ENCODE data around the gene MYO18A. TPM values are rescaled to one million over a fixed set of nuclear protein-coding genes. Genes with fewer than 3 reads are reported as not detected.
"Not testable (repeated sequence)": the region's sequence is repeated elsewhere in the genome, so short reads cannot be mapped to it uniquely, and the experiment has no call there.

The MYO18A gene
- total RNA-seq, 2 experiments from 2014 or later, result 27.5 to 29.6 TPM

DNA sequence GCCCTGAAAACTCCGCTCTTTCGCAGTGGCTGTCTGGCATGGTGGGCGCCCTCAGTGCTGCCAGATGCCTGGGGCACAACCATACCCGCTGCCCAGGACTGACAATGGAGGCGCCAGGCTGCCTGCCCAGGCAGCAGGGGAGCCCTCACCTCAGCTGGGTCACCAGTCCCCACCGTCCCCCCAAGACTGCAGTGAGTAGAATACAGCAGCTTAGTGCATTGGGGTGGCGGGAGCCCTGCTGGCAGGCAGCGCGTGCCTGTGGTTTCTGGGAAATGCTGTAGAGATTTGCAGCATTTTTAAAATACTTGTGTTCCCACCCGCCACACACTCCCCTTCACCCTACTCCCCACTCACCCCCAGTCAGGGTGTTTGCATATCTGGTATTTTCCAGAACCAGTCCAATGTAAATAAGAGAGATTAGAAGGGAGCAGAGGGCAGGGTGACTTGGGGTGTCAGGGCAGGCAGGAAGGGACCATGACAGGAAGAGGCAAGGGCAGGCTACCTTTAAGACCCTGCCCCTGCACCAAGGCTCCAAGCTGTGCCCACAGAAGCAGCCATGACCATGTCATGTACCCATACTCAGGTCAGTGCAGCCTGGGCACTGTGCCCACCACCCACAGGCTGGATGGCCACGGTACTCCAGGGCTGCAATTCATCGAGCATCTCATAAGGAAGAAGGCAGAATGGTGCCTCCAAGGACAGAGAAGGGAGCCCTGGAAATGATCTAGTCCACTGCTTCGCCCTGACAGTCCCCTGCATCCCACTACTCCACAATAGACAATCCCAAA lies 21.5 kb downstream of the MYO18A start:
- ChIA-PET POLR2A (no interaction called here), CTCF (interaction anchor here (1.5 to 1.7 kb wide), 2 partner anchors 10 to 22 kb away, joined by 4 to 6 read pairs; no protein-coding TSS in a partner anchor)

DNA sequence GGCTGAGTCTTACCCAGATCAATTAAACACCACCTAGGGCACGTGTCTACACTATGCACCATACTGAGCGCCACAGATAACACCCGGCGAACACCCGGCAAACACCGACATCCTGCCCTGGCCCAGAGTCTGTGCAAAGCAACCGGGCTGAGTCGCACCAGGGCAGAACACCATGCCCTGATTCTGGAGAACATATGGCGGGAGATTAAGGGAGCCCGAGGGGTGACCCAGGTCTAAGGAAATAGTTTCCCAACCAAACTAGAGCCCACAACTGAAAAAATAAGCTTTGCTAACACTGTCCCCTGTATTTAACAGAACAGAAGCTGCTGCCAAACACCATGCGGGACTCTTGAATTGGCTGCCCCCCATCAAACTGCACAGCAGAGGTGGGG lies 22.1 kb downstream of the MYO18A start:
- ChIA-PET POLR2A (no interaction called here), CTCF (interaction anchor here (1.7 kb wide), 1 partner anchor 23 kb away, joined by 4 read pairs; no protein-coding TSS in a partner anchor)

DNA sequence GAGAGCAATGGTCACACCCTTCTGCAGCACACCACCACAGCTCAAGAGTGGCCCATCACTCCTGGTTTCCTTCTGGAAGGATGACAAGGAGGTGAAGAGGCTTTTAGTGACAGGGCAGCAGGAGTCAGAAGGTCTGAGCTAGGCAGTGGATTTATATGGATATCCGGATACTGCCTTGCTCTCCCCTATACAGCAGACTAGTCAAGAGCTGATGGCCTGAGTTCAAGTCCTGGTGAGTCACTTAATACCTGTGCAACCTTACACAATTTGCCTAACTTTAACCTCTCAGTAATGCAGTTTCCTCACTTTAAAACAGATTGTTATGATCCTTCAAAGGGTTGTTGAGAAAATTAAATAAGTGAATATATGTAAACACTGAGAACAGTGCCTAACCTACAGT lies 22.9 kb downstream of the MYO18A start:
- POLR2A ChIA-PET, result no interaction called here
- CTCF ChIA-PET, result interaction anchor here (0.9 to 1.2 kb wide), 2 partner anchors 21 to 22 kb away, joined by 3 read pairs; no protein-coding TSS in a partner anchor

DNA sequence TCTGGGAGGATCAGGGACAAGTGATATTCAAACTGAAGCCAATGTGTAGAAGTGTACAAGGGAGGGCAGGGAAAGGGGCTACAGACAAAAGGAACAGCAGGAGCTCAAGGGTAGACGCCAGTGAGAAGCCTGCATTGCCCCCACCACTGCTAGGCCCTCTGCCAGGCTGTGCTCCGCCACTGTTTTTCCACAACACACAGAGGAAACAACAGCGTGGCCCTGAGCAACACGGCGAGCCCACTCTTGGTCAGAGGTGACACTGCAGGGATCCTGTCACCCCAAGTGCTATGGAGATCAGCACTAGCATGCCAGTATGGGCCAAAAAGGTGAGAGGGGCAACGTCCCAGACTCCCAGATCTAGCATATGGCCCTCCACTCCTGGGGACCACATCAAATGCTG lies 23.4 kb downstream of the MYO18A start:
- ChIA-PET CTCF (interaction anchor here (0.5 to 3.0 kb wide), 4 partner anchors 10 to 930 kb away, joined by 3 to 13 read pairs (median 3); no protein-coding TSS in a partner anchor), POLR2A (interaction anchor here (0.6 kb wide), 1 partner anchor 23 kb away, joined by 3 read pairs; the partner anchor contains the start of gene MYO18A)

DNA sequence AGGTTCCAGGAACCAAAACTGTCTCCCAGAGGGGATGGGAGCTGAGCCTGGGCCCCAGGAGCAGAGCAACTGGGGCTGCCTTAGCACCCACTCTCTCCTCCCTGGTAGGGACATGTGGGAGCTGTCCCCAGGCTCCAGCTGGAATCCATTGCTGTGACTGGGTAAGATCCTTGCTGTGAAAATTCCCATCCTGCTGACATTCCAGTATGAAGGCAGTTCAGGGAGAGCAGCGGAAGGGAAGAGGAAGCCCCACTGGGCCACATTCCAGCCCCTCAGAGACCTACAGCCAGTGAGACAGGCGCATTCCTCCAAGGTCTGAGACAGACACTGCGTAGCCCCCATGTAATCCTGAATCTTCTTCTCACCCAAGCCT lies 24.2 kb downstream of the MYO18A start:
- POLR2A ChIA-PET, result interaction anchor here (0.6 to 0.7 kb wide), 2 partner anchors 24 to 104 kb away, joined by 3 read pairs; partner anchors contain the start of gene MYO18A
- CTCF ChIA-PET, result interaction anchor here (1.1 to 3.0 kb wide), 5 partner anchors 10 to 64 kb away, joined by 3 to 15 read pairs (median 6); partner anchors contain the start of gene MYO18A

DNA sequence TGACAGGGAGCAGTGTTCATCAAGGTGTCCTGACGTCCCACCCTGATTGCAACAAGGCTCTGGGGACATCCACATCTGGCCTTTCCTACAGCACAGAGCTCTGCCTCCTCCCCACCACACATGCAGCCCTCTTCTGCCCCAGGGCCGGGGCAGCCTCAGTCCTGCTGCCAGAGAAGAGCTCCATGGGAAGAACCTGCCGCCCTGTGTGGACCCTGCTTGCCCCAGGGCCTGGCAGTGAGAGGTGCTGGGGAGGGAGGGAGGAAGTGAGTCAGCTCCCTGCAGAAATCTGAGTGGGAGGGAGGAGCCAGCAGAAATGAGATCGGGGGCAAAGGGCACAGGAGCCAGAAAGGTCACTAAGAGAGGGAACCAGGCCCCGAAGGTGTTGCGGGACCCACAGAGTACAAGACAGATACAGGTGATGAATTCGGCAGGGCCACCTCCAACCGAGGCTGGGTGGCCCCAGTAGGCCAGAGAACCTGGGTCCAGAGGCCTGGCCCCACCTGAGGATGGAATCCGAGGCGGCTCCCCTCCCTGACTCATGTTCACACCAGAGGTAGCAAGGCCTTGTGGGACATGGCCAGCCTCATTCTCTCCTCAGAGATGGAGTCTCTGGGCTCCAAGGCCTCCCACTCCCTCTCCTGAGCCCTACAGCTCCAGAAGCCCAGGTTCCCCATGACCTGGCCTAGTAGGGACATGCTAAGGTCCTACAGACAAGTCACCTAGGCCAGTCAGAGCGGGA lies 24.8 kb downstream of the MYO18A start:
- CTCF ChIA-PET, result interaction anchor here (0.6 to 3.0 kb wide), 6 partner anchors 9 to 587 kb away, joined by 3 to 15 read pairs (median 5); partner anchors contain the start of gene MYO18A
- POLR2A ChIA-PET, result interaction anchor here (0.7 to 1.0 kb wide), 2 partner anchors 25 to 104 kb away, joined by 3 read pairs; partner anchors contain the start of gene MYO18A

DNA sequence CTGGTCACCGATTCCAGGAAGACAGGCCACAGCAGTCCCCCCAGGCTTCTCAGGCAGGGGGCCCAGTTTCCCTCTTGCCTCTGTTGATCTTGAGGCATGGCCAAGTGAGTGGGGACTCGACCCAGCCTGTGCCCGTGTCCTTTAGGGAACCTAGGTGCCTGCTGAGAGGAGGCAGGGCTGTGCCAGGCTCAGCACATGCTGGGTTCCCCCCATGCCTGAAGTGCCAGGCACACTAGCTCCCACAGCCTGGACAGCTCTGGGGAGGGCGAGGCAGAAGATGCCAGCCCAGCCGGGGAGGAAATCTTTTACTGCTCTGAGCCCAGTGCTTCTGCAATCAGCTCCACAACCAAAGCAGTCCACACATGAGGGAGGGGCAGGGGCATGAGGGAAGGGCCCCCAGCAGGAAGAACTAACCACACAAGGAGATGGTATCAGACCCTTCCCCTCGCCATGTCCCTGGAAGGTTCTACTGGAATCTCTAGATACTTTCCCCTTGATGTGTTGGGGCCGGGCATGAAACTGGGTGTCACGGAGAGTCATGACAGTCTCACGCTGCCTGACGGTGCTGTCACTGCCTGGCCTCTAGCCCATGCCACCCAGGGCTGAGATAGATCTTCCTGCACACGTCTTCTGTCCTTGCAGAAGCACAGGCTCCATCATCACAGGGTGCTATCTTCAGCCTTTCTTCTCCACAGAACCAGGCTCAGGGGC lies 25.5 kb downstream of the MYO18A start:
- CTCF ChIA-PET, result interaction anchor here (1.1 to 3.0 kb wide), 5 partner anchors 8 to 65 kb away, joined by 3 to 15 read pairs (median 6); partner anchors contain the start of gene MYO18A
- POLR2A ChIA-PET, result interaction anchor here (1.0 kb wide), 1 partner anchor 25 kb away, joined by 3 read pairs; the partner anchor contains the start of gene MYO18A

DNA sequence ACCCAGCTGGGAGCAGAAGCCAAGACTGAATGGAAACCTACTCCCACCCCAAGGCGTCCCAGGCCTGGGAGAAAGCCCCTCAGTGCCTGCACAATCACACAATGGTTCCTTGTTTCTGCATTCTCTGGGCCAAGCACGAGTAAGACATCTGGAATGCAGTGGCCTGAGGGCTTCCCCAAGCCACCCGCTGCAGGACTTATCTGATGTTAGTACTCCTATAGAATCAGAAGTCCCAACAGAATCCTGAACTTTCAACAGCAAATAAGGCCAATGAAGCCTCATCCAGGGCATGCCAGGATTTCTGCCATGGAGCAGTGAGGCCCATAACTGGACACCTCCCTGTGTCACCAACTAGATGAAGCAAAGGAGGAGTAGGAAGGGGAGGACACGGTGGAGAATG lies 28.6 kb downstream of the MYO18A start:
- POLR2A ChIA-PET, result no interaction called here
- CTCF ChIA-PET, result interaction anchor here (1.4 to 25.8 kb wide), 2 partner anchors 32 to 69 kb away, joined by 4 to 405 read pairs; no protein-coding TSS in a partner anchor

DNA sequence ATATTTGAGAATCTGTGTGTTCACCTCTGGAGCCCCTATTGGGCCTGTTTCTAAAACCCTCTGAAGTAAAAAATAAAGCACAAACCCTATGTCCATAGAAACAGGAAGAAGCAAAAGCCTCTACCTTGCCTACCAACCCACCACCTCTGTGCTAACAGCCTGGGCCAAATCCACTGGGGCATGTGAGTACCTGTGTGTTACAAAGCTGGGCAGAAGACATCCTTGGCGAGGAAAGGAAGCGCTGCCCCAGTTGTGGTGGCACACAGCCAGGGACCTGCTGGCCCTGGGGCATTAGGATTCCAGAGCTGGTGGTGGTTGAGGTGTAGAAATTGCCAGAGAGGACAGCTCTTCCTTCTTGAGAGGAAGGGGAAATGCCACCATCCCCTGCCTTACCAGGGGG lies 30.0 kb downstream of the MYO18A start:
- POLR2A ChIA-PET, result interaction anchor here (0.5 to 1.9 kb wide), 2 partner anchors 10 to 611 kb away, joined by 3 to 11 read pairs; no protein-coding TSS in a partner anchor
- CTCF ChIA-PET, result interaction anchor here (0.9 to 25.8 kb wide), 8 partner anchors 13 to 141 kb away, joined by 3 to 405 read pairs (median 10); partner anchors contain the start of gene MYO18A

DNA sequence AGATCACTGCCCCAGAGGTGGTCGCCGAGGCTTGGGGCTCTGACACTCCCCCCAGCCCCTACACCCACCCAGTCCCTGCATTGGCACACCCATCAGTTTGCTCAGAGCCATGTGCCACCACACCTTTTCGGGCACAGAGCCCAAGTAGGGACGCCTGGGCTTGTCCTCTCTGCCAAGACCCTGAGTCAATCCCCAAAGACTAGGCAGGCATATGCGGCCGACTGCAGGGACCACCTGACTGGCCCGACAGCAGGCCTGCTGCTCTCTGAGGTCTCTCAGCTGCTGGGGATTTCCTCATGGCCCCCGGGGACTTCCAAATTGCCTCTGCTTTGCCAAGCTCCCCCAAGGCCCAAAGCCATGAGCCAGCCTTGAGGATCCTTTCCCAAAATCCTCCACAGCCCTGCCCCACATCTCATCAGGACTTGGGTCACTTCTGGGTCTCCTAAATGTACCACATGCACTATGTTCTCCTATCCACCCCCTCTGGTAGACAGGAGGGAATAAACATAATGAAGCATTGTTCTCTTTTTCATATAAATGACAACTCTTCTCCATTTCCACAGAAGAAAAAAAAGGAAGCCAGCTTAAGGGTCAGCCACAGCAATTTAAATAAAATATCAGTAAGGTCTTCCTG lies 30.6 kb downstream of the MYO18A start:
- CTCF ChIA-PET, result interaction anchor here (0.7 to 25.8 kb wide), 21 partner anchors 10 to 196 kb away, joined by 3 to 405 read pairs (median 6); partner anchors contain the start of gene MYO18A
- POLR2A ChIA-PET, result interaction anchor here (1.2 to 1.9 kb wide), 4 partner anchors 10 to 30 kb away, joined by 5 to 11 read pairs (median 10); partner anchors contain the start of gene MYO18A

DNA sequence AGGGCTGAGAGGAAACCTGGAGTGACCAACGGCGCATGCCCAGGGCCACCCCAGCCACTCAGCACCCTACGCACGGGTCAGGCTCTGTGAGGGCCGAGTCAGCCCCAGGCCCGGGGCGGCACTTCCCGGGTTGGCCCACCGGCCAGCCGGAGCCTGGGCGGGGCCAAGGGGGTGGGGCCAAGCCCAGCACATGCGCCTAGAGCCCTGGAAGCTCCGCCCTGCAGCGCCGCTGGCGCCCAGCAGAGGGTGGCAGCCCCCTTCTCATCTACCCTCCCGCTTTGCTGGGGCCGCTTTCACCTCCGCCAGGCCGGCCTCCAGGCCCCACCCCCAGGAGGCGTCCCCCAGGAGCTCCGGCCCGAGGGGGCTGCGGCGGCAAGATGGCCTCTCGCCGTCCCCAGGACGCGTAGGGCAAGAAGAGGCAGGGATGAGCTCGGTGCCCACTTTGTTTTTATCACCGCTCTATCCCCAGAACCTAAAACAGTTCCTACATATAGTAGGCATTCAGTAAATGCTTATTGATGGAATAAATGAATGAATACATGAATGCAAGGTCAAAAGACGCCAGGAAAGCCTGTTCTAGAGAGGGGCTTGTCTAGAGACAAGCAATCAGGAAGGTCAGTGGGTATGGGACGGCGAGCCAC lies 31.3 kb downstream of the MYO18A start:
- CTCF ChIA-PET, result interaction anchor here (0.6 to 25.8 kb wide), 23 partner anchors 9 to 427 kb away, joined by 3 to 405 read pairs (median 6); partner anchors contain the start of gene MYO18A
- POLR2A ChIA-PET, result interaction anchor here (0.6 to 1.9 kb wide), 5 partner anchors 9 to 144 kb away, joined by 3 to 11 read pairs (median 8); partner anchors contain the start of gene MYO18A

DNA sequence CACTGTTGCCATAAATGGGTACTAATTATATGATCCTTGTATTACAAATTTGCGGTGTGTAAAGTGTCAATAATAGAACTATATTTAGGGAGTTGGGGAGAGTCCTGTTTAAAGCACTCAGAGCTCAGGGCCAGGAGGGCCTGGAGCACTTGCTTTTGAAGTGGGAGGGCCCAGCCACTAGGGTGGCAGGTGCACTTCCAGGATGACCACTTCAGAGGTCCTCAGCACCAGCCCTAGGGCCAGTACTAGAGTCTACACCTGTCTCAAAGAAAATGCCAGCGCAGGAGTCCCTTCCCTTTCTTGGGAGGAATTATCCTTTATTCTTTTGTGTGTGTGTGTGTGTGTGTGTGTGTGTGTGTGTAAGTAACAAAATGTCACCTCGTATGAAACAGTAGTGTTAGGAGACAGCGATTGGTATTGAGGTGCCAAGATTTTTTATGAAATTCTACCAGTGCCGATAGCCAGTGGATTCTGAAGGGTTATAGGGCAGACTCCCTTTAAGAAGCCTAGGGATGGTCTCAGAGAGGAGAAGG lies 31.9 kb downstream of the MYO18A start:
- CTCF ChIA-PET, result interaction anchor here (0.6 to 25.8 kb wide), 23 partner anchors 9 to 427 kb away, joined by 3 to 405 read pairs (median 6); partner anchors contain the start of gene MYO18A
- POLR2A ChIA-PET, result interaction anchor here (0.6 to 1.9 kb wide), 7 partner anchors 8 to 145 kb away, joined by 3 to 11 read pairs (median 7); partner anchors contain the start of gene MYO18A

DNA sequence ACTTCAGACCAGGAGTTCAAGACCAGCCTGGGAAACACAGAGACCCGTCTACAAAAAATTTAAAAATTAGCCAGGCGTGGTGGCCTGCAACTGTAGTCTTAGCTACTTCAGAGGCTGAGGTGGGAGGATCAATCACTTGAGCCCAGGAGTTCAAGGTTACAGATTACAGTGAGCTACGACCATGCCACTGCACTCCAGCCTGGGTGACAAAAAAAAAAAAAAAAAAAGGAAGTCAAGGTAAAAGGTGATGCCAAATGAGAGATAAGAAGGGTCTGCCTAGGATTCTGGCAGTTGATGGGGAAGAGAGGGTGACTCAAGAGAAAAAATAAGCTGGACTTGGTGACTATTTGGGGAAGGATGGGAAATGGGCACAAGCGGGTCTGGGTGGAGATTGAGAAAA lies 32.5 kb downstream of the MYO18A start:
- ChIA-PET POLR2A (interaction anchor here (0.7 to 1.6 kb wide), 3 partner anchors 10 to 24 kb away, joined by 3 to 7 read pairs (median 5); no protein-coding TSS in a partner anchor), CTCF (interaction anchor here (0.6 to 25.8 kb wide), 11 partner anchors 8 to 426 kb away, joined by 3 to 405 read pairs (median 9); partner anchors contain the start of gene MYO18A)

DNA sequence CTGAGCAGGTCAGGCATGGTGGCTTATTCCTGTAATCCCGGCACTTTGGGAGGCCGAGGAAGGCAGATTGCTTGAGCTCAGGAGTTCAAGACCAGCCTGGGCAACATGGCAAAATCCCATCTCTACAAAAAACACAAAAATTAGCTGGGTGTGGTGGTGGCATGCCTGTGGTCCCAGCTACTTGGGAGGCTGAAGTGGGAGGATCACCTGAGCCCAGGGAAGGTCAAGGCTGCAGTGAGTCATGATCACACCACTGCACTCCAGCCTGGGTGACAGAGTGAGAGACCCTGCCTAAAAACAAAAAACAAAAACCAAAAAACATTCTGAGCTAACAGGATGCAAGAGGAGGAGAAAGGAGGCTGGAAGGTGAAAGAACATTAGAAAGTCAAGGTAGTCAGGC lies 33.0 kb downstream of the MYO18A start:
- POLR2A ChIA-PET, result not testable (repeated sequence)
- CTCF ChIA-PET, result interaction anchor here (2.4 to 25.8 kb wide), 6 partner anchors 7 to 110 kb away, joined by 9 to 405 read pairs (median 40); partner anchors contain the start of gene MYO18A

DNA sequence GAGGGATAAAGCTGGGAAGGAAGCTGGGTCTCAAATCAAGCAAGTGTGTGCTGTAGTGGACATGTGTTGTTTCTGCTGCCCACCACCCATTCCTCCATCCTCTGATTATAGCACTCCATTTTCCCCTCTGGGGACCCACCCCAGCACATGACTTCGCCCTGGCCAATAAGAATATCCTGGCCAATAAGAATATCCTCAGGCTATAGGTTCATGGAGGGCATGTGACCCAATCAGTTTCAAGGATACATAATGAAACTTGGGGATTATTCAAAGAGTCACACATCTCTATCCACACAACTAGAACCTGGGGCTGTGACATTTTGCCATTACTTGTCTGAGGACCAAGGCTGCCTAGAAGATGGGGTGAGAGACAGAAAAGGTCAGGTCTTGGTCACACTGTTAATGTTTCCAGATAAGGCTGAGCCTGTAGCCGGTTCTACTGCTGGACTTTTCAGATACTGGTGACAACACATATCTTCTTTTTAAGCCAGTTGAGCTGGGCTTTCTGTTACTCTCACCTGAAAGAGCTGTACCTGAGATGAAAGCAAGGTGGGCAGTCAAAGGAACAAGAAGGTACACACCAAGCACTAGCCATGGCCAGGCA lies 33.7 kb downstream of the MYO18A start:
- ChIA-PET CTCF (interaction anchor here (0.6 to 25.8 kb wide), 7 partner anchors 9 to 241 kb away, joined by 3 to 405 read pairs (median 13); partner anchors contain the start of gene MYO18A), POLR2A (interaction anchor here (1.4 kb wide), 1 partner anchor 31 kb away, joined by 6 read pairs; no protein-coding TSS in a partner anchor)

Data from activated CD8-positive, alpha-beta memory T cell treated with anti-CD3 and anti-CD28 coated beads for 36 hours (primary cell).